K562 (cell line): ENCODE data around the gene CSTF2T. TPM values are rescaled to one million over a fixed set of nuclear protein-coding genes. Genes with fewer than 3 reads are reported as not detected.

ENCODE experiments used
- ATAC-seq: fragments of 200-7000 bp; cut with Tn5 transposase; 3 replicates; pipeline ENCODE4 v1.9.1; 2020; ENCODE audit warnings: moderate library complexity
- BruUV-seq: library from RNA; stranded (reverse); fragments of 400-500 nt; replicated peaks from 2 replicates; lab custom pipeline; 2021; lab: Mats Ljungman, UMichigan
- CTCF ChIA-PET: fragments of 300-600 bp; formaldehyde crosslinking; extraction: SDS; loops from one replicate; lab custom pipeline; 2021; ENCODE audit warnings: low intra/inter-chr PET ratio; lab: Yijun Ruan, JAX
- POLR2A ChIA-PET: fragments of 300-600, 350-650 bp; sonication (Branson Sonifier 250); formaldehyde crosslinking; extraction: SDS; loops from one replicate; lab custom pipeline; 2021; ENCODE audit warnings: antibody characterized with exemption, inconsistent platforms; lab: Yijun Ruan, JAX
- DNase-seq, 4 experiments: peaks; one replicate each; pipeline versions ENCODE4 v3.0.0 to v3.0.0-alpha.2; 2011 to 2018; ENCODE audit warnings: low spot score in 3 of 4, mixed read lengths in 3 of 4; ENCODE audit errors: extremely low read depth in 1 of 4
- FAIRE-seq: peaks from 2 replicates; lab custom pipeline; 2011; peaks lifted over from hg19 to GRCh38; lab: Jason Lieb, UNC
- H2AFZ ChIP-seq: 2 replicates; pipeline ENCODE4 v1.6.0; 2011; ENCODE audit warnings: low read depth, low read length, control low read depth, inconsistent platforms
- H3K27ac ChIP-seq: fragments of 200-600 bp; 3 replicates; pipeline ENCODE4 v1.8.0; 2011; ENCODE audit warnings: low read depth, mild to moderate bottlenecking, control low read depth, inconsistent platforms, low read length, moderate library complexity, mixed read lengths; ENCODE audit errors: extremely low read depth
- H3K27me3 ChIP-seq, 2 experiments: fragments of 300-600 bp in 1 of 2; 2 replicates in 1 of 2; 3 replicates in 1 of 2; pipeline versions ENCODE4 v1.6.0 to v1.8.0; 2011; ENCODE audit warnings: inconsistent platforms in 2 of 2, low read length in 2 of 2, mild to moderate bottlenecking in 1 of 2, mixed read lengths in 1 of 2, moderate library complexity in 1 of 2; ENCODE audit not compliant: control insufficient read depth in 2 of 2, insufficient read depth in 2 of 2
- H3K36me3 ChIP-seq: fragments of 300-600 bp; 3 replicates; pipeline ENCODE4 v1.8.0; 2011; ENCODE audit warnings: mild to moderate bottlenecking, low read length, inconsistent platforms; ENCODE audit not compliant: control insufficient read depth, insufficient read depth
- H3K4me1 ChIP-seq, 2 experiments: fragments of 200-600 bp in 1 of 2; replicated peaks in 1 of 2; 2 replicates in 1 of 2; 3 replicates in 1 of 2; pipeline versions ENCODE4 v1.5.1 to v1.8.0; 2011; ENCODE audit warnings: inconsistent platforms in 2 of 2, low read length in 2 of 2, mild to moderate bottlenecking in 1 of 2, mixed read lengths in 1 of 2, moderate library complexity in 1 of 2; ENCODE audit not compliant: control insufficient read depth in 2 of 2, insufficient read depth in 2 of 2
- H3K4me2 ChIP-seq: 2 replicates; pipeline ENCODE4 v1.6.1; 2011; ENCODE audit warnings: low read length, control low read depth, inconsistent platforms, mixed read lengths; ENCODE audit not compliant: insufficient read depth
- H3K4me3 ChIP-seq: fragments of 200-600 bp; sonication (generic), shearing (Covaris generic); 2 replicates; pipeline ENCODE4 v1.5.1; 2016; ENCODE audit warnings: control low read depth, inconsistent platforms
- H3K79me2 ChIP-seq: fragments of 200-600 bp; 3 replicates; pipeline ENCODE4 v1.8.0; 2011; ENCODE audit warnings: low read length, inconsistent platforms; ENCODE audit not compliant: control insufficient read depth, insufficient read depth
- H3K9ac ChIP-seq, 2 experiments: 2 replicates each; pipeline versions ENCODE4 v1.6.0 to v1.6.1; 2011; ENCODE audit warnings: low read depth in 2 of 2, low read length in 2 of 2, control low read depth in 1 of 2, inconsistent platforms in 1 of 2, mild to moderate bottlenecking in 1 of 2, mixed read lengths in 1 of 2; ENCODE audit not compliant: insufficient read depth in 1 of 2
- H3K9me1 ChIP-seq: one replicate; pipeline ENCODE4 v1.6.0; 2011; ENCODE audit warnings: inconsistent platforms, mild to moderate bottlenecking, low read length, moderate library complexity; ENCODE audit not compliant: control insufficient read depth, insufficient read depth
- H3K9me3 ChIP-seq: replicated peaks from 2 replicates; pipeline ENCODE4 v1.5.1; 2011; ENCODE audit warnings: low read depth, low read length, inconsistent platforms; ENCODE audit not compliant: control insufficient read depth, insufficient read depth
- H4K20me1 ChIP-seq: replicated peaks from 2 replicates; pipeline ENCODE4 v1.6.1; 2011; ENCODE audit warnings: low read length, inconsistent platforms, mixed read lengths; ENCODE audit not compliant: control insufficient read depth, insufficient read depth
- CEBPG ChIP-seq, 3 experiments: fragments of 200-800 bp in 1 of 3; sonication (Bioruptor generic) in 1 of 3; sonication (generic) in 1 of 3; formaldehyde crosslinking in 1 of 3; IDR thresholded peaks in 2 of 3; conservative IDR thresholded peaks in 1 of 3; 2 replicates each; pipeline versions ENCODE4 v1.6.1 to v1.8.0; 2016 to 2022; ENCODE audit warnings: missing compliant biosample characterization in 2 of 3, missing genetic modification characterization in 2 of 3, mild to moderate bottlenecking in 1 of 3, missing genetic modification reagents in 1 of 3
- CREB3 ChIP-seq: fragments of 450-650 bp; conservative IDR thresholded peaks from 2 replicates; pipeline ENCODE4 v1.6.1; 2016; ENCODE audit warnings: missing genetic modification characterization, low read depth, mild to moderate bottlenecking, missing compliant biosample characterization, moderate library complexity
- ERF ChIP-seq: fragments of 450-650 bp; formaldehyde crosslinking; IDR thresholded peaks from 2 replicates; pipeline ENCODE4 v1.4.0; 2020; ENCODE audit warnings: mild to moderate bottlenecking, mixed read lengths
- FOXA1 ChIP-seq: fragments of 450-650 bp; IDR thresholded peaks from 2 replicates; pipeline ENCODE4 v1.6.1; 2016; ENCODE audit warnings: mild to moderate bottlenecking, borderline replicate concordance
- IRF2 ChIP-seq: sonication (generic); formaldehyde crosslinking; IDR thresholded peaks from 2 replicates; pipeline ENCODE4 v1.8.1; 2022; ENCODE audit warnings: mild to moderate bottlenecking, missing genetic modification reagents
- IRF9 ChIP-seq: fragments of 450-650 bp; IDR thresholded peaks from 2 replicates; pipeline ENCODE4 v1.6.1; 2016; ENCODE audit warnings: missing biosample characterization, missing genetic modification characterization
- MYBL2 ChIP-seq, 2 experiments: fragments of 450-650 bp in 1 of 2; sonication (generic) in 1 of 2; formaldehyde crosslinking in 1 of 2; IDR thresholded peaks; 2 replicates each; pipeline versions ENCODE4 v1.6.1 to v1.8.1; 2017 to 2022; ENCODE audit warnings: borderline replicate concordance in 1 of 2, inconsistent platforms in 1 of 2, low read depth in 1 of 2, mild to moderate bottlenecking in 1 of 2, missing genetic modification reagents in 1 of 2, moderate library complexity in 1 of 2
- PREB ChIP-seq: sonication (generic); formaldehyde crosslinking; IDR thresholded peaks from 2 replicates; pipeline ENCODE4 v1.8.1; 2023; ENCODE audit warnings: mild to moderate bottlenecking, missing genetic modification reagents
- PTRF ChIP-seq: fragments of 450-650 bp; IDR thresholded peaks from 2 replicates; pipeline ENCODE4 v1.6.1; 2016; ENCODE audit warnings: mild to moderate bottlenecking, missing genetic modification characterization, missing compliant biosample characterization
- RBFOX2 ChIP-seq: fragments of 200-400 bp; formaldehyde crosslinking; IDR thresholded peaks from 2 replicates; pipeline ENCODE4 v1.6.1; 2017; ENCODE audit warnings: low read depth, mild to moderate bottlenecking, low read length, moderate library complexity
- RNF219 ChIP-seq: fragments of 250-450 bp; sonication (Bioruptor Pico); IDR thresholded peaks from 2 replicates; pipeline ENCODE4 v1.5.0; 2022; ENCODE audit warnings: mild to moderate bottlenecking
- SRSF3 ChIP-seq: fragments of 200-400 bp; formaldehyde crosslinking; IDR thresholded peaks from 2 replicates; pipeline ENCODE4 v1.6.1; 2016; ENCODE audit warnings: mild to moderate bottlenecking, low read length, moderate library complexity; ENCODE audit not compliant: insufficient read depth
- ZNF217 ChIP-seq: sonication (generic); formaldehyde crosslinking; IDR thresholded peaks from 2 replicates; pipeline ENCODE4 v1.8.0; 2022; ENCODE audit warnings: mild to moderate bottlenecking, missing genetic modification reagents
- WGBS: fragments of 100-300 bp; shearing (Covaris generic); methylation state at CpG from one replicate; pipeline ENCODE4 v1.1.6; 2016; ENCODE audit warnings: low coverage, mixed read lengths; ENCODE audit not compliant: insufficient coverage; ENCODE audit errors: missing lambda C conversion rate; 5-methylcytosine and 5-hydroxymethylcytosine counted together
- in situ Hi-C: fragments of 300-500 bp; cut with MboI; formaldehyde crosslinking; loops from 4 replicates; pipeline ENCODE4 v1.15.0; 2018; ENCODE audit warnings: inconsistent platforms, mixed read lengths
- intact Hi-C: fragments of 100-400 bp; cut with micrococcal nuclease; formaldehyde crosslinking; loops from 2 replicates; pipeline ENCODE4 v1.14.2; 2022
- polyA plus RNA-seq, 8 experiments: library from polyadenylated mRNA; depleted of rRNA in 4 of 8; stranded (reverse) in 5 of 8; unstranded in 3 of 8; fragments of >200 nt; fragmentation: Nextera tagmentation in 2 of 8; fragmentation: Illumina TruSeq in 1 of 8; extraction: Ambion mirVana in 2 of 8; extraction: Trizol in 1 of 8; gene quantifications; 2 replicates each; pipeline versions ENCODE4 v1.2.1 to v1.2.3, GENCODE V29; 2011 to 2014; ENCODE audit warnings: inconsistent platforms in 1 of 8, missing spikeins in 1 of 8
- total RNA-seq, 7 experiments: library from RNA; depleted of rRNA in 6 of 7; stranded (reverse); fragments of >200 nt in 6 of 7; fragmentation: Illumina TruSeq in 2 of 7; extraction: Trizol in 2 of 7; gene quantifications; 2 replicates each; pipeline versions ENCODE4 v1.2.1 to v1.2.3, GENCODE V29; 2011 to 2021; ENCODE audit warnings: low replicate concordance in 1 of 7

Gene CSTF2T
- total and polyA plus RNA-seq, 9 of the 15 experiments (the other 6 are each of a cell fraction or from before 2014, with no cell fraction given) = 10.3 to 32.4 (median 24.2) TPM

- in situ Hi-C loops = no loop called here
- Histone ChIP-seq H3K4me3 (no peak overlapping the region), H3K27me3 (no peaks in the 10 kb centered on the region), H4K20me1 (no peaks in the 10 kb centered on the region), H3K4me1 (no peaks in the 10 kb centered on the region), H3K9me1 (no peaks in the 10 kb centered on the region), H3K9ac (no peak overlapping the region), H3K27ac (no peak overlapping the region), H3K36me3 (no peaks in the 10 kb centered on the region), H2AFZ (no peak overlapping the region), H3K79me2 (no peaks in the 10 kb centered on the region), H3K9me3 (no peaks in the 10 kb centered on the region), H3K4me2 (no peak overlapping the region)
- POLR2A ChIA-PET = no interaction called here
- FAIRE-seq (no peak), ATAC-seq (no peak), DNase-seq (no peak)
- BruUV-seq = no TSS peak
- WGBS = 1% methylated on average over 7 of the region's 7 CpGs
- CTCF ChIA-PET = no interaction called here
- intact Hi-C loops = no loop called here
- no peak for TF ChIP-seq PREB (CRISPR knock-in tag)
- TF ChIP-seq MYBL2 (IDR thresholded peaks at IDR 0.05; ENCODE audit: low read depth) = no peak
- no peak for TF ChIP-seq MYBL2 (CRISPR knock-in tag; IDR thresholded peaks at IDR 0.05; ENCODE audit: borderline replicate concordance)
- TF ChIP-seq ZNF217 (CRISPR knock-in tag) = no peak
- no peak for TF ChIP-seq ERF (CRISPR knock-in tag)
- TF ChIP-seq PTRF = no peak
- TF ChIP-seq SRSF3 = no peak
- TF ChIP-seq IRF2 (CRISPR knock-in tag) = no peak
- TF ChIP-seq CREB3 = no peak
- no peak for TF ChIP-seq IRF9 (tag)
- no peak for TF ChIP-seq RNF219 (CRISPR knock-in tag)
- TF ChIP-seq FOXA1 = no peak
- no peak for TF ChIP-seq RBFOX2
- TF ChIP-seq CEBPG (CRISPR knock-in tag; IDR thresholded peaks at IDR 0.05) = no peak
- no peak for TF ChIP-seq CEBPG (tag; conservative IDR thresholded peaks at IDR 0.05 in 1 of 2, IDR thresholded peaks at IDR 0.05 in 1 of 2)
Observed at GRCh38 chr10:51729822-51730555, 30.6 kb upstream of the CSTF2T start.
